Suprapubic skin (tissue), 4 donors: ENCODE data around the gene SULT1C3.

ENCODE experiments used
- EP300 ChIP-seq: sonication (generic); formaldehyde crosslinking; IDR thresholded peaks from one replicate; pipeline ENCODE4 v1.6.1; 2017; ENCODE audit warnings: antibody characterized with exemption
- POLR2AphosphoS5 ChIP-seq, 3 donors: sonication (generic); formaldehyde crosslinking; IDR thresholded peaks; one replicate each; pipeline ENCODE4 v1.6.1; 2017; ENCODE audit warnings: antibody characterized with exemption in 3 of 3
- TF ChIP-seq, protein P1 (sequence below), 2 donors: fragments of 200-600 bp in 1 of 2; fragments of 450-650 bp in 1 of 2; sonication (generic) in 1 of 2; IDR thresholded peaks; one replicate each; pipeline ENCODE4 v1.5.1; 2016 to 2019; ENCODE audit warnings: antibody characterized with exemption in 2 of 2, mild to moderate bottlenecking in 1 of 2, moderate library complexity in 1 of 2

DNA sequence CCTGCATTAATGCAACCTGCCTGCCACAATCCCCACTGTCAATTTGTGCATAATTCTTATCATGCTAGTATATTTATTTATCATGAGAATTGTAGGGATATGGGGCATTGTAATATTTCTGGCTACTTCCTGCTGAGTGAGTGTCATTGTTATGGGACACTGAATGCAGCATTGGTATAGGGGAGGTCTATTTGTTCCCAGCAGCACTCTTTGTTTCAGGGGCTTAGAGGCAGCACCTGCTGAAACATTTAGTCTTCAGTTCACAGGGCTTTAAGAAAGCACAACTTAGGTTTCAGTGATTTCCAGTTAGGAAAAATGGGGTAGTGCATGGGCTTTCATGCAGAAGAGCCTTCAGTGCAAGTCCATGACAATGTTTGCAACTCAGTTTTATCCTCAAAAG, 23.6 kb downstream of the SULT1C3 start:
- TF ChIP-seq, protein P1, sequence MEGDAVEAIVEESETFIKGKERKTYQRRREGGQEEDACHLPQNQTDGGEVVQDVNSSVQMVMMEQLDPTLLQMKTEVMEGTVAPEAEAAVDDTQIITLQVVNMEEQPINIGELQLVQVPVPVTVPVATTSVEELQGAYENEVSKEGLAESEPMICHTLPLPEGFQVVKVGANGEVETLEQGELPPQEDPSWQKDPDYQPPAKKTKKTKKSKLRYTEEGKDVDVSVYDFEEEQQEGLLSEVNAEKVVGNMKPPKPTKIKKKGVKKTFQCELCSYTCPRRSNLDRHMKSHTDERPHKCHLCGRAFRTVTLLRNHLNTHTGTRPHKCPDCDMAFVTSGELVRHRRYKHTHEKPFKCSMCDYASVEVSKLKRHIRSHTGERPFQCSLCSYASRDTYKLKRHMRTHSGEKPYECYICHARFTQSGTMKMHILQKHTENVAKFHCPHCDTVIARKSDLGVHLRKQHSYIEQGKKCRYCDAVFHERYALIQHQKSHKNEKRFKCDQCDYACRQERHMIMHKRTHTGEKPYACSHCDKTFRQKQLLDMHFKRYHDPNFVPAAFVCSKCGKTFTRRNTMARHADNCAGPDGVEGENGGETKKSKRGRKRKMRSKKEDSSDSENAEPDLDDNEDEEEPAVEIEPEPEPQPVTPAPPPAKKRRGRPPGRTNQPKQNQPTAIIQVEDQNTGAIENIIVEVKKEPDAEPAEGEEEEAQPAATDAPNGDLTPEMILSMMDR (IDR thresholded peaks at IDR 0.05): no peak
- TF ChIP-seq POLR2AphosphoS5 (IDR thresholded peaks at IDR 0.05): no peak
- no peak for TF ChIP-seq EP300
